Keratinocyte (primary cell): ENCODE data around the gene LBHD1. TPM values are rescaled to one million over a fixed set of nuclear protein-coding genes. Genes with fewer than 3 reads are reported as not detected.

Experiments used
- DNase-seq: peaks from one replicate; pipeline ENCODE4 v3.0.0-alpha.2; 2011; ENCODE audit warnings: low read depth, missing footprints, low spot score
- FAIRE-seq: peaks from 2 replicates; lab custom pipeline; 2011; peaks lifted over from hg19 to GRCh38; lab: Jason Lieb, UNC
- H2AFZ ChIP-seq: 2 replicates; pipeline ENCODE4 v1.6.0; 2012; ENCODE audit warnings: low read length, control low read depth, inconsistent platforms; ENCODE audit not compliant: control insufficient read depth
- H3K27ac ChIP-seq: 2 replicates; pipeline ENCODE4 v1.5.1; 2011; ENCODE audit warnings: low read length; ENCODE audit not compliant: control insufficient read depth, insufficient read depth
- H3K27me3 ChIP-seq: 3 replicates; pipeline ENCODE4 v1.6.0; 2011; ENCODE audit warnings: low read length; ENCODE audit not compliant: control insufficient read depth, insufficient read depth; ENCODE audit errors: extremely low read depth
- H3K36me3 ChIP-seq, 2 experiments: 2 replicates in 1 of 2; 3 replicates in 1 of 2; pipeline ENCODE4 v1.5.1; 2011; ENCODE audit warnings: low read length in 2 of 2, mild to moderate bottlenecking in 1 of 2; ENCODE audit not compliant: control insufficient read depth in 2 of 2, insufficient read depth in 2 of 2; ENCODE audit errors: extremely low read depth in 1 of 2
- H3K4me1 ChIP-seq: 3 replicates; pipeline ENCODE4 v1.5.1; 2011; ENCODE audit warnings: low read length; ENCODE audit not compliant: control insufficient read depth, insufficient read depth; ENCODE audit errors: extremely low read depth
- H3K4me2 ChIP-seq: 3 replicates; pipeline ENCODE4 v1.6.0; 2011; ENCODE audit warnings: low read depth, low read length; ENCODE audit not compliant: control insufficient read depth, insufficient read depth; ENCODE audit errors: extremely low read depth
- H3K4me3 ChIP-seq, 3 experiments: fragments of 200-600 bp in 1 of 3; sonication (generic) in 1 of 3; 2 replicates in 2 of 3; 3 replicates in 1 of 3; pipeline ENCODE4 v1.5.1; 2011 to 2016; ENCODE audit warnings: low read length in 3 of 3, mild to moderate bottlenecking in 3 of 3, control low read depth in 2 of 3, inconsistent platforms in 1 of 3, low read depth in 1 of 3, mixed read lengths in 1 of 3, mixed run types in 1 of 3, moderate library complexity in 1 of 3; ENCODE audit not compliant: control insufficient read depth in 2 of 3, insufficient read depth in 2 of 3; ENCODE audit errors: extremely low read depth in 1 of 3
- H3K79me2 ChIP-seq: 2 replicates; pipeline ENCODE4 v1.6.0; 2012; ENCODE audit warnings: low read length; ENCODE audit not compliant: control insufficient read depth, insufficient read depth
- H3K9ac ChIP-seq: 3 replicates; pipeline ENCODE4 v1.6.0; 2011; ENCODE audit warnings: low read length; ENCODE audit not compliant: control insufficient read depth, insufficient read depth; ENCODE audit errors: extremely low read depth
- H3K9me1 ChIP-seq: 3 replicates; pipeline ENCODE4 v1.6.0; 2011; ENCODE audit warnings: low read length; ENCODE audit not compliant: control insufficient read depth, insufficient read depth; ENCODE audit errors: extremely low read depth
- H3K9me3 ChIP-seq: 2 replicates; pipeline ENCODE4 v1.5.1; 2012; ENCODE audit warnings: low read depth, low read length; ENCODE audit not compliant: control insufficient read depth
- H4K20me1 ChIP-seq: 3 replicates; pipeline ENCODE4 v1.6.0; 2011; ENCODE audit warnings: low read length; ENCODE audit not compliant: control insufficient read depth, insufficient read depth; ENCODE audit errors: extremely low read depth
- CTCF ChIP-seq, 3 experiments: IDR thresholded peaks in 1 of 3; conservative IDR thresholded peaks in 1 of 3; optimal IDR thresholded peaks in 1 of 3; 2 replicates in 2 of 3; 3 replicates in 1 of 3; pipeline versions ENCODE3 to v1.5.1; 2011; ENCODE audit warnings: low read length in 3 of 3, mild to moderate bottlenecking in 3 of 3, moderate library complexity in 2 of 3, control low read depth in 1 of 3, inconsistent platforms in 1 of 3; ENCODE audit not compliant: insufficient read depth in 2 of 3; ENCODE audit errors: extremely low read depth in 1 of 3
- EZH2 ChIP-seq: IDR thresholded peaks from one replicate; pipeline ENCODE4 v1.6.1; 2012; ENCODE audit warnings: inconsistent platforms, mild to moderate bottlenecking, low read length, moderate library complexity
- dilution Hi-C: fragments of 300-500 bp; cut with MboI; formaldehyde crosslinking; loops from one replicate; pipeline ENCODE4 v1.7.0; 2020; ENCODE audit warnings: low sequenced_read_pairs; ENCODE audit not compliant: extremely low pct_ligation_motif_present
- polyA plus RNA-seq, 5 experiments: library from polyadenylated mRNA; depleted of rRNA in 3 of 5; stranded (reverse) in 3 of 5; stranded (forward) in 1 of 5; unstranded in 1 of 5; fragments of >200 nt; gene quantifications; 1 replicate in 1 of 5; 2 replicates in 3 of 5; 3 replicates in 1 of 5; pipeline versions ENCODE4 v1.2.1 to v1.2.3, GENCODE V29; 2011 to 2012; ENCODE audit warnings: missing spikeins in 2 of 5, low read depth in 1 of 5, low replicate concordance in 1 of 5

Gene LBHD1
- polyA plus RNA-seq, 1 donor (not counting 4 experiments of a cell fraction or from before 2014, with no cell fraction given): 4.9 TPM

- peaks cover 4 to 18% of the 10 kb centered on the region in 2 experiments for H3K36me3 ChIP-seq
- H3K4me2 ChIP-seq: peak within 1 kb of the TSS; percentile 75
- FAIRE-seq: peak; percentile 64
- H3K9ac ChIP-seq: peak within 1 kb of the TSS; percentile 42
- no peak within 1 kb of the TSS for H2AFZ ChIP-seq
- H3K27ac ChIP-seq: peak within 1 kb of the TSS; percentile 44
- dilution Hi-C loops: no loop called here
- H3K4me1 ChIP-seq: peaks cover 12% of the 10 kb centered on the region
- no peak for TF ChIP-seq CTCF (optimal IDR thresholded peaks at IDR 0.05 in 1 of 3, IDR thresholded peaks at IDR 0.05 in 1 of 3, conservative IDR thresholded peaks at IDR 0.05 in 1 of 3; ENCODE audit: extremely low read depth in 1 of 3, insufficient read depth in 2 of 3, low read length in 3 of 3)
- no peak for TF ChIP-seq EZH2
- H3K79me2 ChIP-seq: no peaks in the 10 kb centered on the region
- H3K4me3 ChIP-seq: no peak within 1 kb of the TSS
- H3K9me1 ChIP-seq: no peaks in the 10 kb centered on the region
- no peak for DNase-seq
- H3K9me3 ChIP-seq: no peaks in the 10 kb centered on the region
- H4K20me1 ChIP-seq: no peaks in the 10 kb centered on the region
- no peaks in the 10 kb centered on the region for H3K27me3 ChIP-seq
Observed at GRCh38 chr11:62689421-62690183, 17.5 kb upstream of the LBHD1 start, which contains the start of gene LRRN4CL. TSS of gene LRRN4CL (minus strand) at chr11:62689530. CDS start at chr11:62688508, 1,022 bp downstream.

- Histone ChIP-seq H3K9ac (no peak overlapping the region), H3K36me3 (peaks cover 4 to 16% of the 10 kb centered on the region in 2 experiments), H3K27me3 (no peaks in the 10 kb centered on the region), H3K27ac (no peak overlapping the region), H3K4me2 (no peak overlapping the region), H3K9me1 (no peaks in the 10 kb centered on the region), H3K4me3 (no peak overlapping the region), H3K9me3 (no peaks in the 10 kb centered on the region), H3K79me2 (no peaks in the 10 kb centered on the region), H3K4me1 (peaks cover 12% of the 10 kb centered on the region), H4K20me1 (no peaks in the 10 kb centered on the region), H2AFZ (no peak overlapping the region)
- dilution Hi-C loops: no loop called here
- TF ChIP-seq EZH2 (no peak), CTCF (optimal IDR thresholded peaks at IDR 0.05 in 1 of 3, IDR thresholded peaks at IDR 0.05 in 1 of 3, conservative IDR thresholded peaks at IDR 0.05 in 1 of 3; ENCODE audit: extremely low read depth in 1 of 3, insufficient read depth in 2 of 3, low read length in 3 of 3) (no peak)
- DNase-seq: no peak
- no peak for FAIRE-seq
Observed at GRCh38 chr11:62688491-62688890, 16.4 kb upstream of the LBHD1 start.
